Gastrocnemius medialis (tissue), 4 donors: Measurements from ENCODE around the gene SNX22. TPM values are rescaled to one million over a fixed set of nuclear protein-coding genes. Genes with fewer than 3 reads are reported as not detected.

ENCODE experiments used
- ATAC-seq, 2 donors: fragments of 150-250 bp; one replicate each; pipeline ENCODE4 v1.9.1; 2016
- DNase-seq, 2 donors: peaks; one replicate each; pipeline ENCODE4 v3.0.0-alpha.2; 2019
- H3K27ac ChIP-seq, 4 donors: fragments of 200-600 bp; sonication (generic); 1 replicate in 1 of 4; 2 replicates in 3 of 4; pipeline ENCODE4 v1.5.1; 2016 to 2018; ENCODE audit warnings: mild to moderate bottlenecking in 2 of 4, moderate library complexity in 1 of 4
- H3K27me3 ChIP-seq, 3 donors: fragments of 200-600 bp; sonication (generic) in 2 of 3; 1 replicate in 1 of 3; 2 replicates in 2 of 3; pipeline versions ENCODE4 v1.5.1 to v1.6.0; 2016 to 2019; ENCODE audit warnings: mild to moderate bottlenecking in 1 of 3, moderate library complexity in 1 of 3
- H3K36me3 ChIP-seq, 2 donors: fragments of 200-600 bp; sonication (generic) in 1 of 2; one replicate each; pipeline ENCODE4 v1.5.1; 2017 to 2018
- H3K4me1 ChIP-seq, 2 donors: fragments of 200-600 bp; sonication (generic) in 1 of 2; one replicate each; pipeline ENCODE4 v1.5.1; 2016 to 2017; ENCODE audit warnings: mild to moderate bottlenecking in 2 of 2
- H3K4me3 ChIP-seq, 4 donors: fragments of 200-600 bp; sonication (generic) in 3 of 4; 1 replicate in 1 of 4; 2 replicates in 3 of 4; pipeline ENCODE4 v1.5.1; 2016 to 2019; ENCODE audit warnings: mild to moderate bottlenecking in 2 of 4
- H3K9me3 ChIP-seq, 3 donors: fragments of 200-600 bp; sonication (generic) in 2 of 3; 1 replicate in 1 of 3; 2 replicates in 2 of 3; pipeline ENCODE4 v1.5.1; 2016 to 2019
- CTCF ChIP-seq, 5 experiments: fragments of 450-650 bp in 3 of 5; fragments of 200-600 bp in 2 of 5; sonication (generic) in 2 of 5; IDR thresholded peaks in 4 of 5; conservative IDR thresholded peaks in 1 of 5; 1 replicate in 4 of 5; 2 replicates in 1 of 5; pipeline ENCODE4 v1.5.1; 2016 to 2019; ENCODE audit warnings: antibody characterized with exemption in 5 of 5, mild to moderate bottlenecking in 3 of 5, moderate library complexity in 3 of 5
- POLR2A ChIP-seq, 2 donors: fragments of 450-650 bp; IDR thresholded peaks; one replicate each; pipeline ENCODE4 v1.6.1; 2017; ENCODE audit warnings: antibody characterized with exemption in 2 of 2, mild to moderate bottlenecking in 2 of 2, moderate library complexity in 2 of 2
- in situ Hi-C, 4 donors: fragments of 200-750 bp; cut with MboI; loops; one replicate each; pipeline versions ENCODE4 v1.15.0 to v1.8.0; 2017; ENCODE audit warnings: low sequenced_read_pairs in 4 of 4
- intact Hi-C: fragments of 100-400 bp; cut with DNase I; formaldehyde crosslinking; loops from one replicate; pipeline ENCODE4 v1.15.1; 2023; ENCODE audit warnings: low total_unique reads
- total RNA-seq, 4 donors: library from RNA; depleted of rRNA; stranded (reverse); fragments of >200 nt; gene quantifications; one replicate each; pipeline versions ENCODE4 v1.1.0 to v1.2.3, GENCODE V29; 2016

Gene SNX22
- total RNA-seq, 4 donors from 2014 or later = 0.09 to 0.87 TPM; not detected in 2

- Histone ChIP-seq H3K4me3 (peak overlapping the region in 1 of 4 donors; percentile 20), H3K4me1 (peaks cover 5 to 10% of the 10 kb centered on the region in 2 donors), H3K27me3 (no peaks in the 10 kb centered on the region), H3K9me3 (no peaks in the 10 kb centered on the region), H3K27ac (peak overlapping the region; percentile 6 to 75 (median 45)), H3K36me3 (peaks cover 8 to 93% of the 10 kb centered on the region in 2 donors)
- in situ Hi-C loops = no loop called here
- DNase-seq = no peak
- peak; percentile 67 to 82 for ATAC-seq
- no peak for TF ChIP-seq POLR2A (IDR thresholded peaks at IDR 0.05)
- TF ChIP-seq CTCF (IDR thresholded peaks at IDR 0.05 in 4 of 5, conservative IDR thresholded peaks at IDR 0.05 in 1 of 5) = no peak
- intact Hi-C loops = loop anchor here (5.0 kb wide), 1 partner anchor 1025 kb away; no protein-coding TSS in a partner anchor
Observed at GRCh38 chr15:64127521-64128270, 23.8 kb upstream of the SNX22 start.

GRCh38 chr15:64130159-64130558, 21.4 kb upstream of the SNX22 start:
- TF ChIP-seq CTCF (IDR thresholded peaks at IDR 0.05 in 4 of 5, conservative IDR thresholded peaks at IDR 0.05 in 1 of 5) = no peak
- no peak for TF ChIP-seq POLR2A (IDR thresholded peaks at IDR 0.05)
- ATAC-seq (no peak), DNase-seq (no peak)
- peaks cover 8 to 94% of the 10 kb centered on the region in 2 donors for H3K36me3 ChIP-seq
- no peak overlapping the region for H3K4me3 ChIP-seq
- no peaks in the 10 kb centered on the region for H3K27me3 ChIP-seq
- intact Hi-C loops = no loop called here
- H3K4me1 ChIP-seq = peaks cover 5 to 10% of the 10 kb centered on the region in 2 donors
- in situ Hi-C loops = no loop called here
- H3K27ac ChIP-seq = no peak overlapping the region
- no peaks in the 10 kb centered on the region for H3K9me3 ChIP-seq

- in situ Hi-C loops (no loop called here), intact Hi-C loops (no loop called here)
- H3K36me3 ChIP-seq = peaks cover 8 to 97% of the 10 kb centered on the region in 2 donors
- H3K27ac ChIP-seq = no peak overlapping the region
- peaks cover 5 to 10% of the 10 kb centered on the region in 2 donors for H3K4me1 ChIP-seq
- DNase-seq (no peak), ATAC-seq (no peak)
- no peaks in the 10 kb centered on the region for H3K9me3 ChIP-seq
- H3K27me3 ChIP-seq = no peaks in the 10 kb centered on the region
- TF ChIP-seq POLR2A (IDR thresholded peaks at IDR 0.05) = no peak
- no peak for TF ChIP-seq CTCF (IDR thresholded peaks at IDR 0.05 in 4 of 5, conservative IDR thresholded peaks at IDR 0.05 in 1 of 5)
- no peak overlapping the region for H3K4me3 ChIP-seq
Observed at GRCh38 chr15:64131547-64131946, 20.0 kb upstream of the SNX22 start.

GRCh38 chr15:64132217-64132616, 19.3 kb upstream of the SNX22 start:
- Histone ChIP-seq H3K4me1 (peaks cover 5 to 9% of the 10 kb centered on the region in 2 donors), H3K27ac (no peak overlapping the region), H3K27me3 (no peaks in the 10 kb centered on the region), H3K4me3 (no peak overlapping the region), H3K9me3 (no peaks in the 10 kb centered on the region), H3K36me3 (peaks cover 8 to 97% of the 10 kb centered on the region in 2 donors)
- intact Hi-C loops (no loop called here), in situ Hi-C loops (no loop called here)
- TF ChIP-seq CTCF (IDR thresholded peaks at IDR 0.05 in 4 of 5, conservative IDR thresholded peaks at IDR 0.05 in 1 of 5) (no peak), POLR2A (IDR thresholded peaks at IDR 0.05) (no peak)
- no peak for DNase-seq
- ATAC-seq = no peak
